ENCODE results near the gene UGGT2. TPM values are rescaled to one million over a fixed set of nuclear protein-coding genes. Genes with fewer than 3 reads are reported as not detected.
"Not testable (repeated sequence)": the region's sequence is repeated elsewhere in the genome, so short reads cannot be mapped to it uniquely, and the experiment has no call there.

The UGGT2 gene
- total and polyA plus RNA-seq, 2 of the 13 experiments (the other 11 are each of a cell fraction or from before 2014, with no cell fraction given), result 13.2 to 27.1 TPM

GRCh38 chr13:95929430-95929829 is 123.8 kb downstream of the UGGT2 start (continued):
- TF ChIP-seq AHDC1 (CRISPR knock-in tag; IDR thresholded peaks at IDR 0.05; ENCODE audit: borderline replicate concordance) (no peak), ZNF446 (CRISPR knock-in tag; IDR thresholded peaks at IDR 0.05) (no peak), ZNF670 (CRISPR knock-in tag; IDR thresholded peaks at IDR 0.05; ENCODE audit: borderline replicate concordance) (no peak), HDAC6 (IDR thresholded peaks at IDR 0.05; ENCODE audit: low read depth, low read length) (no peak), MLX (CRISPR knock-in tag; IDR thresholded peaks at IDR 0.05) (no peak)

- H3K79me2 ChIP-seq (ENCODE audit: insufficient read depth, low read length); H4K20me1 ChIP-seq (ENCODE audit: insufficient read depth, low read length); CTCF ChIA-PET (ENCODE audit: low intra/inter-chr PET ratio, low total read pairs); H3K27ac ChIP-seq (ENCODE audit: extremely low read length, insufficient read depth, low read length); DNase-seq (ENCODE audit: low spot score); in situ Hi-C loops (cut with HindIII; ENCODE audit: extremely low pct_ligation_motif_present, low pct_unique_long_range_greater_than_20kb); H3K27me3 ChIP-seq (ENCODE audit: control insufficient read depth in 1 of 2, insufficient read depth in 2 of 2, low read length in 2 of 2); BruUV-seq (replicated peaks); H3K36me3 ChIP-seq (replicated peaks in 1 of 2; ENCODE audit: control insufficient read depth in 1 of 2, insufficient read depth in 2 of 2, low read length in 2 of 2); intact Hi-C loops (cut with micrococcal nuclease; ENCODE audit: unreplicated experiment); H3K9me3 ChIP-seq (ENCODE audit: low read length); H3K4me2 ChIP-seq (ENCODE audit: low read depth, low read length); H3K4me1 ChIP-seq (ENCODE audit: insufficient read depth, low read length); H3K9ac ChIP-seq (ENCODE audit: insufficient read depth, low read depth, low read length); FAIRE-seq; POLR2A ChIA-PET; ATAC-seq; H2AFZ ChIP-seq (ENCODE audit: low read length); H3K4me3 ChIP-seq (replicated peaks in 1 of 3; ENCODE audit: insufficient read depth in 1 of 3, low read depth in 2 of 3, low read length in 3 of 3): not testable (repeated sequence)
- 93% methylated on average over 32 of the region's 36 CpGs for WGBS (ENCODE audit: low lambda C conversion rate)
These were observed 124.8 kb downstream of the UGGT2 start for GRCh38 chr13:95928367-95928906.
